ENCODE data around the gene STKLD1.
"Not testable (repeated sequence)": the region's sequence is repeated elsewhere in the genome, so short reads cannot be mapped to it uniquely, and the experiment has no call there.

The STKLD1 gene

GRCh38 chr9:133375724-133376654 lies at the start of gene STKLD1, which contains the start of gene SURF4:
STKLD1 (plus strand) TSS chr9:133376366; CDS start chr9:133376474, 108 bp downstream.
SURF4 (minus strand) TSS chr9:133376060; CDS start chr9:133375969, 91 bp downstream.
- DNase-seq (ENCODE audit: low spot score): peak; percentile 99

- not testable (repeated sequence) for DNase-seq (ENCODE audit: low spot score)
These were observed 49.1 kb upstream of the STKLD1 start for GRCh38 chr9:133327021-133327420.

- no peak for DNase-seq (ENCODE audit: low spot score)
These were observed 48.2 kb upstream of the STKLD1 start for GRCh38 chr9:133327834-133328484.

- DNase-seq (ENCODE audit: low spot score): not testable (repeated sequence)
These were observed 46.6 kb upstream of the STKLD1 start for GRCh38 chr9:133329306-133330156.

- no peak for DNase-seq (ENCODE audit: low spot score)
These were observed 44.9 kb upstream of the STKLD1 start for GRCh38 chr9:133331221-133331620.

- DNase-seq (ENCODE audit: low spot score): no peak
These were observed 44.4 kb upstream of the STKLD1 start for GRCh38 chr9:133331641-133332380.

GRCh38 chr9:133332381-133332730 lies 43.8 kb upstream of the STKLD1 start:
- no peak for DNase-seq (ENCODE audit: low spot score)

- DNase-seq (ENCODE audit: low spot score): no peak
These were observed 43.2 kb upstream of the STKLD1 start for GRCh38 chr9:133333011-133333410.

GRCh38 chr9:133333566-133333965 lies 42.6 kb upstream of the STKLD1 start:
- no peak for DNase-seq (ENCODE audit: low spot score)

- DNase-seq (ENCODE audit: low spot score): no peak
These were observed 42.0 kb upstream of the STKLD1 start for GRCh38 chr9:133334161-133334560.

- DNase-seq (ENCODE audit: low spot score): not testable (repeated sequence)
These were observed 41.3 kb upstream of the STKLD1 start for GRCh38 chr9:133334888-133335287.

GRCh38 chr9:133335924-133336811 lies 40.0 kb upstream of the STKLD1 start, which contains the start of gene SURF6:
SURF6 (minus strand) TSS chr9:133336188; CDS start chr9:133336132, 56 bp downstream.
- peak; percentile 92 for DNase-seq (ENCODE audit: low spot score)

- no peak for DNase-seq (ENCODE audit: low spot score)
These were observed 36.5 kb upstream of the STKLD1 start for GRCh38 chr9:133339641-133340040.

- no peak for DNase-seq (ENCODE audit: low spot score)
These were observed 35.9 kb upstream of the STKLD1 start for GRCh38 chr9:133340256-133340655.

GRCh38 chr9:133340916-133341315 lies 35.2 kb upstream of the STKLD1 start:
- DNase-seq (ENCODE audit: low spot score): no peak

- no peak for DNase-seq (ENCODE audit: low spot score)
These were observed 34.6 kb upstream of the STKLD1 start for GRCh38 chr9:133341369-133342068.

GRCh38 chr9:133342069-133342406 lies 34.1 kb upstream of the STKLD1 start:
- DNase-seq (ENCODE audit: low spot score): no peak

- DNase-seq (ENCODE audit: low spot score): no peak
These were observed 33.6 kb upstream of the STKLD1 start for GRCh38 chr9:133342570-133342969.

GRCh38 chr9:133344071-133344470 lies 32.1 kb upstream of the STKLD1 start:
- DNase-seq (ENCODE audit: low spot score): no peak

- DNase-seq (ENCODE audit: low spot score): no peak
These were observed 31.2 kb upstream of the STKLD1 start for GRCh38 chr9:133344979-133345378.

Data from HuH-7.5 (cell line).